T-helper 1 cell treated with Interleukin-12 subunit alpha and Interleukin-12 subunit beta and Interleukin-4 antibody, amounts not matched to agents 30 ng/mL and 1 ng/mL, for 36 hours (primary cell): ENCODE results near the gene INPP1. TPM values are rescaled to one million over a fixed set of nuclear protein-coding genes. Genes with fewer than 3 reads are reported as not detected.
"Not testable (repeated sequence)": the region's sequence is repeated elsewhere in the genome, so short reads cannot be mapped to it uniquely, and the experiment has no call there.

Source experiments
- intact Hi-C: fragments of 100-400 bp; cut with micrococcal nuclease; formaldehyde crosslinking; loops from one replicate; pipeline ENCODE4 v1.15.1; 2024
- total RNA-seq: library from RNA; stranded (reverse); gene quantifications from 2 replicates; pipeline ENCODE4 v1.2.3, GENCODE V29; 2022

INPP1 gene
- total RNA-seq, 1 donor from 2014 or later, result 9.9 TPM

DNA sequence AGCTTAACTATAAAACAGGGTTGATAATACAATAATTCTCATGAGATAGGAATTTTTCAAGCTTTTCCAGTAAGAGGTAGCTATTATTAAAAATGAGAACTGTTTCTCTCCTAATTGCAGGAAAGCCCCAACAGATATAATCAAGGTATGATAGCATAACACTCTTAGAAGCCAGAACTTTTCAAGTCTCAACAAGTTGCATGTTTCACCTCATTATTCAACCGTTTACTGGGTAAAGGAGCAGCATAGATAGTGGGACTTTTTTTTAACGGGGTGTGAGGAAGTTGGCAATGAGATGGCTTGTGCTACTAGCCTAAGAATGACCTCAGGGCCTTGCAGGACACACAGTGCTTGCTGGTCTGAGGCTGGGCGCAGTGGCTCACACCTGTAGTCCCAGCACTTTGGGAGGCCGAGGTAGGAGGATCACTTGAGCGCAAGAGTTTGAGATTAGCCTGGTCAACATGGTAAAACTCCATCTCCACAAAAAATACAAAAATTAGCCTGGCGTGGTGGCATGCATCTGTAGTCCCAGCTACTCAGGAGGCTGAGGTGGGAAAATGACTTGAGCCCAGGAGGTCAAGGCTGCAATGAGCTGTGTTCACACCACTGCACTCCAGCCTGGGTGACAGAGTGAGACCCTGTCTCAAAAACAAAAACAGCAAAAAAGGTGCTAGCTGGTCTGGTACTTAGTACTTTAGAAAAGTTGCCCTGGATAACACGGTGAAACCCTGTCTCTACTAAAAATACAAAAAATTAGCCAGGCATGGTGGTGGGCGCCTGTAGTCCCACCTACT, 15.5 kb downstream of the INPP1 start:
- intact Hi-C loops, result not testable (repeated sequence)

DNA sequence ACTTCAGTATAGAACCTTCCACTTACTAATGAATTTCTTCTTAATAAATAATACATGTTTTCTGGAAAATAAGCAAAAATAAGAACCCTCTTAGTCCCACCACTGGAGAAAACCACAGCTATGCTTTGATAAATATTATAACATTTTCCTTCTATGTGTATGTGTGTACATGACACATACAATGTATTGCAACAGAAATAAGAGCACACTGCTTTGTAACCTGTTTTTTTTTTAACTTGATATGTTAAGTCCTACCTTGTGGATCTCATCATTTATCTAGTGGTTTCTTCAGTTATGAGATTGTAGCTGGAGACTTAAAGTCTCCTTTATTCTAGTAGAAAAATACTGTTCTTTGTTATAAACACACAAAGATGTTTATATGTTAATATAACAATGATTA, 17.2 kb downstream of the INPP1 start:
- intact Hi-C loops, result loop anchor here (1.0 kb wide), 3 partner anchors 12 to 41 kb away; partner anchors contain the start of gene HIBCH

DNA sequence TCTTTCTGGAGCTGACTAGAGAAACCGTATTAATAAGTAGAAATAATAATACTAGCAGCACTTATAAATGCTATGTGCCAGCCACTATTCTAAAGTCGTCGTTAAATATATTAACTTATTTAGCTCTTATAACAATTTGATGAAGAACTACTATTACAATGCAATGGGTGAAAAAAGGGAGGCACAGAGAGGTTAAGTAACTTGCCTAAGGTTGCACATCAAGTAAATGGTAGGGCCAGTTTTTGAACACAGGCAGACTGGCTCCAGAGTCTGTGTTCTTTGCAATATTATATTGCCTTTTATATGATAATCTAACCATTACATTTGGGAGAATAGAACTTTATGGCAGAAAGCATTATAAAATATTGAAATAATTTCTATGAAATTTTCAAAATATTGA, 17.6 kb downstream of the INPP1 start:
- intact Hi-C loops, result loop anchor here (1.0 kb wide), 3 partner anchors 11 to 42 kb away; partner anchors contain the start of gene HIBCH

DNA sequence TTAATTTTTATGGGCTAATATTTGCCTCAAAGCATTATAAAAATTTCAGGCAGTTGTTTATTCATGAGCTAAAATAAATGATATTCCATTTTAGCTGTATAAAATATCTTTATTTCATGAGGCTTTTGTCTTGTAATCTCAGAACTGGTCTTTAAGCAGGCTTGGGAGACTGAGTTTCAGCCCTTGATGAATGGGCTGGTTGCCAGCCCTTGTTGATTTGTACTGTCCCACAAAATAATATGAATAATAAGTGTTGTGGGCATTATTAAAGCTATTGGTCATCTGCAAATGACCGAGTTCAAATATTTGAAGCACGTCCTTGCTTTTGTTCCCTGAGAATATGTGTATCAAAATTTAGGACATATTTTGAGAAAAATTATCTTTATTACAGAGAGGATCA, 18.2 kb downstream of the INPP1 start:
- intact Hi-C loops, result no loop called here

DNA sequence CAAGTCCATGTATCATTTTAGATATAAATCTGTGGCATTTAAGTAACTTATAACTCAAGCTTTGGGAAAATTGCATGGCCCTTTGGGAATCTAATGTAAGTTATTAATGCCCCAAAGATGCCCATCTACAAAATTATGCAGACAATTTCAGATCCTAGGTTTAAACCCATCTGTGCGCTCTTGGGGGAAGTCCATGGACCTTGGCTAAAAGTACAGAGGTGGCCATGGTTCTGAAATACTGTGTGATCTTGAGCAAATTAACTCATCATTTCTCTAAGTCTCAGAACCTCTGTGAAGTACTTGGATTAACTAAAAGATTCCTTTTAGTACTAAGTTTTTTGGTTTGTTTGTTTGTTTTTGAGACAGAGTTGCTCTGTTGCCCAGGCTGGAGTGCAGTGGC, 19.5 kb downstream of the INPP1 start:
- intact Hi-C loops, result no loop called here

DNA sequence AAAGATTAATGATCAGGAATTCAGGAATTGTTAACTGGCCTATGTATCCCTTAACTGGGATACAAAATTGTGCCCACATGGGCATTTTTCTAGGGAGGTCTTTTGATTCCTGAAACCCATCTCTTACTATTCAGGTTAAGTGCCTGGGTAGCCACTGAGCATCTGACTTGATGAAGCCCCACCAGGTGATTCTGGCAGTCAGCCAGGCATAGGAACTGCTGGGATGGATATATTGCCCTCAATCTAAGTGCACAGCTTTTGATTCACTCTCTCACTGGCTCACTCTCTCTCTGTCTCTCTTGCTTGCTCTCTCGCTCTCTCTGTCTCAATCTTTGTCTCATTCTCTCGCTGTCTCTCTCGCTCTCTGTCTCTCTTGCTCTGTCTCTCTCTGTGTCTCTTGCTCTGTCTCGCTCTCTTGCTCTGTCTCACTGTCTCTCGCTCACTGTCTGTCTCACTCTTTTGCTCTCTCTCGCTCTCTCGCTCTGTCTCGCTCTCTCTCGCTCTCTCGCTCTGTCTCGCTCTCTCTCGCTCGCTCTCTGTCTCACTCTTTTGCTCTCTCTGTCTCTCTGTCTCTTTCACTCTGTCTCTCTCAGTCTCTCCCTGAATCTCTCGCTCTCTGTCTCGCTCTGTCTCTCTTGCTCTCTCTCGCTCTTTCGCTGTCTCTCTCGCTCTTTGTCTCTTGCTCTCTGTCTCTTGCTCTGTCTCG, 22.3 kb downstream of the INPP1 start:
- intact Hi-C loops, result no loop called here

DNA sequence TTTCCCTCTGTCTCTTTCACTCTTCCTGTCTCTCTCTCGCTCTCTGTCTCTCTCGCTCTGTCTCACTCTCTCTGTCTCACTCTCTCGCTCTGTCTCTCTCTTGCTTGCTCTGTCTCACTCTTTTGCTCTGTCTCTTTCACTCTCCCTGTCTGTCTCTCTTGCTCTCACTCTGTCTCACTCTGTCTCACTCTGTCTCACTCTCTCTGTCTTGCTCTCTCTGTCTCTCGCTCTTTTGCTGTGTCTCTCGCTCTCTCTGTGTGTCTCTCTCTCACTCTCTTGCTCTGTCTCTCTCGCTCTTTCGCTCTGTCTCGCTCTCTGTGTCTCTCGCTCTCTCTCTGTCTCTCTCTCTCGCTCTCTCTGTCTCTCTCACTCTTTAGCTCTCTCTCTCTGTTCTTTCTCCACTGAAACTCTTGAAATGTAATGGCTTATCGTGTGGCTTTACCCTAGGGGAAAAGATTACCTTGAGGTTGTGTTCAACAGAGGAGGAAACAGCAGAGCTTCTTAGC, 22.9 kb downstream of the INPP1 start:
- intact Hi-C loops, result no loop called here

DNA sequence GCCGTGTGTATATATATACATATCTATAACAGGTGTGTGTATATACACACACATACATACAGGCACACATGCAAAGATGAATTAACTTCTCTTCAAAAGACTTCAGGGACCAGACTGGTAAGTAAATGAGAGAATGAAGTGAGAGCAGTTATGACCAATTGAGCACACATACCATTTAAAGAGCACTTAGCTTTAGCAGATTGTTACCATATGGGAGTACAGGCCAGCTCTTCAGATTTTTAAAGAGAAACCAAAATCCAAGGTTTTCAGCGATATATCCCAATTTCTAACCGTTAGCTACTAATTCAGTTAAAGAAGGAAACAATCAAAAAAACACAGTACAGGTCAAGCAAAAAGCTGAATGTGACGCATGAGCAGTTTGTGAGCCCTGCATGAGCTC, 23.7 kb downstream of the INPP1 start:
- intact Hi-C loops, result no loop called here

DNA sequence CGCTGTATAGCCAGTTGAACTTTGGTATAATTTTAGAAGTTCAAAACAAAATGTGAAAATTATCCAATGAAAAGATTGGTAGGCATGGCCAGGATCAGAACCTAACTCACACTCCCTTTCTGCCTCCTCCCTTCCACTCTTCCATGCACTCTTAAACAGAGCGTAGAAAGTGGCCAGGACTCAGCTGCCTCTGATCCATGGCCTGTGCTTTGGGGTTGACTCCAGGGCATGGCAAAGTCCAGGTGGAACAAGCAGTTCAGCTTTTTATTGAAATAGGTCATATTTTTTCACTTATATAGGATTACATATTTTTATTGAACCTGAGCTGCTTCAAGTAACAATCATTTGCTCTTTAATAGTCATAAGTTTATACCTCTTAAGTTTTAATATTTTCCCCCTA, 26.2 kb downstream of the INPP1 start:
- intact Hi-C loops, result loop anchor here (5.0 kb wide), 1 partner anchor 1272 kb away; no protein-coding TSS in a partner anchor

DNA sequence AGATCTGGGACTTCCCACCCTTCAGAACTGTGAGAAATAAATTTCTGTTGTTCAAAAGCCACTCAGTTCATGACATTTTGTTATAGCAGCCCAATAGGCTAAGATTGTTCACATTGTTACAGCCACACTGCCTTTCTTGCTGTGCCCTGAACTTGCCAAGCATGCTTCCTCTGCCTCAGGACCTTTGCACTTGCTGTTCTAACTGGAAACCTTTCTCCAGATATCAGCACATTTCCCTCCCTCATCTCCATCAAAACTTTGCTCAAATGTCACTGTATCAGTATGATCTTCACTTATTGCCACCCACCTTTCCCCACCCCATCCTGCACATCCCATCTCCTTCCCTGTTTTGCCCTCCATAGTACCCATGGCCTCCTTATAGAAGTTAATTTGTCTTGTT, 32.7 kb downstream of the INPP1 start:
- intact Hi-C loops, result no loop called here

DNA sequence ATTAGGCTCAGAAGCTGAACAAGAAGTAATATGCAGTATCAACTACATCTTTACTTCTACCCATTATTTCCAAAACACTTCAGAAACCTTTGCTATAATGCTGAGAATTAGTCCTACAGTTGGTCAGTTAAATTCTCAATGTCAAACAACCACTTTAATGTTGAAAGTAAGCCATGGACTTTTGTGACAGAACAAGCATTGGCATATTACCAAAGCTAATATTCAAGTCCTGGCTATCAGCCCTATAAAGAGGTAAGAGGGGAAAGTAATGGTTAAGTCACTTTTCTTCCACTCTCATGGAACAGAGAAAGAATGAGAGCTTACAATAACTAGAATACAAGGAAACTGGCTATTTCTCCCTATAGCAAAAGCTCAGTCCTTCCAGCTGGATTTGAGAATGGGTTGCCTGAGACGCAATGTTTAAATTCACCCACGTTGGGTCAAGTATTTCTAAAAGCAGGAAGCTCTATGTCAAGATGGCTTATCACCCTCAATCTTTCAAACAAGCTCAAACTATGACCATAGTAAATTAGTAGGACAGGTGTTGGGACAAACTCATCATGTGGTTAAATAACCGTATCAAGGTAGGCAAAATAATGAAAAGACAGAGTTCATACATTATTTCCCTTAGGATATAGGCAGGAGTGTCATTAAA, 33.3 kb downstream of the INPP1 start:
- intact Hi-C loops, result no loop called here

DNA sequence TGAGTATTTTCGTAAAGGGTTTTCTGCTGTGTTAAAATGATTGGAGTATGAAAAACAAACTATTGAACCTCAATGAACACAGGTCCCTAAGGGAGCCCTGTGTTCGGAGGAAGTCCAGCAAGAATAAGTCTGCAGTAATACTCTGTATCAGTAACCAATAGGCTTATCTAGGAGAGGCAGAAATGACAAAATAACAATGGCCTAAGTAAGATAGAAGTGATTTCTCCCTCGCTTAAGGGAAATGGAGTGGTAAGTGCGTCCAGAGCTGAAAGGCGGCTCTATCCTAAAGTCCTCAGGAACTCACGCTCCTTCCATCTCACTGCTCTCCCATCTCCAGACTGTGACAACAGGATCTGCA, 35.5 kb downstream of the INPP1 start:
- intact Hi-C loops, result no loop called here

DNA sequence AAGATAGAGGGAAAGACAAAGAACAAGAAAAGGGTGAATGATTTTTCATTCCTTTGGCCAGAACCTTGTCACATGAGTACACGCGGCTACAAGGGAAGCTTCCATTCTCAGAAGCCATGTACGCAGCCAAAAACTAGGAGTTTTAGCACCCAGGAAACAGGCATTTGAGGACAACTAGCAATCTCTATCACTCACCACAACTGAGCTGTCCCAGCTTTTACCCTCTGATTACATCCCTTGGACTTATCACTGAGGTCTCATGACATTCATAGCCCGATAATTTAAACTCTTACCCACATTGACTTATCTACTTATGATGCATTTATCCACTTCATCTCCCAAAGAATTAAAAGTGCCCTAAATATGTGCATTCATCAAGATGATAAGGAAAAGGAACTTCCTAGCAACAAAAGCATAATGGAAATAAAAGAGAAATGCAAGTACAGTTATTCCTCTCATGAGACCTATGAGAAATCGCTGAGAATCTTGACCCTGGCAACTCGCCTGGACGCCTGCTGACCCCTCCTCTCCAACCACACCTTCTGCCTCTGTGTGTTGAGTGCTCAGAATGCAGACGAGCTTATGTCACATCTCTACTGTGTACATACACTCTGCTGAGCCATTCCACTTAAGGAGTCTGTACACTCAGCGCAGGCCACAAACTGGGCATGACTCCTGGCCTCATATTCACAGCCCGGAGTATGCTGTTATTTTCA, 36.0 kb downstream of the INPP1 start:
- intact Hi-C loops, result no loop called here

DNA sequence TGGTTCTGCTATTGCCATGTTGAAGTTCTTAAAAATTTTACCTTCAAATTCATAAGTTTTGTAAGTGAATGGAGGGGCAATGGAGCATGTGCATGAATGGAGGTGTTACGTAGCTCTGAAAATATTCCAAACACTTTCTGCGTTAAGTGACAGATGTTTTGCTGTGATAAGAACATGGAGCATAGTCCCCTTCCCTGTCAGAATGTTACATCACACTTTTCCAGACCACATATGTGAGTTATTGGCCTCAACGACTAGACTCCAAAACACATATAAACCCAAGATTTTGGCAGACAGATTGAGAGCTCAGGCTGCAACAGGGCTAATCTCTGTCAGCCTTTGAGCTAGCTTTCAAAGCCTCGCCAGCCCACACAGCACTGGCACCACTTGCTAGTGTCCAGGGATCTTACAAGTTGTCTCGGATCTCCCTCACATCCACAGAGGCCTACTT, 37.6 kb downstream of the INPP1 start:
- intact Hi-C loops, result no loop called here

DNA sequence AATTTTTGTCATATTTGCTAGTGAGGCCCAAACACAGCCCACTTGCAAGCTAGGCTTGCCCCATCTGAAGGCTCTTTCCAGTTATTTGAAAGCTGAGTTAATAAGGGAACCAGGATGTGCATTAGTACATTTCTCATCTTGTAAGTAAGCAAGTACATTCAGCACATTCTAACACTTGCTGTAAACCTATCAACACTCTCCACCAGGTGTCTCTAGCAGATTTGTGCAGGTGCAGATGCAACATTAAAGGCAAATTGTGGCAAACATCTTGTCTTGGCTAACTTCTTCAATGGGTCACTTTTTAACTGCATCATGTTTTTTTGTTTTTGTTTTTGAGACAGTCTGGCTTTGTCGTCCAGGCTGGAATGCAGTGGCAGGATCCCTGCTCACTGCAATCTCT, 39.5 kb downstream of the INPP1 start:
- intact Hi-C loops, result loop anchor here (1.0 to 2.0 kb wide), 5 partner anchors 24 to 398 kb away; no protein-coding TSS in a partner anchor

DNA sequence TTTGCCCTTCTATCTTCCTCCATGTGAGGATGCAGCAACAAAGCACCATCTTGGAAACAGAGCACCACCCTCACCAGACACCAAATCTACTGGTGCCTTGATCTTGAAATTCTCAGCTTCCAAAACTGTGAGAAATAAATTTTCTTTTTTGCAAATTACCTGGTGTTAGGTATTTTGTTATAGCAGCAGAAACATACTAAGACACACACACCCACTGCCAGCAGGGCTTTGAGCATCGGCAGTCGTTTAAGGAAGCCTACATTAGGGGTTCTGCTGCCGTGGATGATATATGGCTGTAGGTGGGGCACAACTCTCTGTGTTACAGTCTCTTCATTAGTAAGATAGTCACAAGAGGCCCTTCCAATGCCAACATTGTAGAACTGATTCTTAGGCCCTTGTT, 44.0 kb downstream of the INPP1 start:
- intact Hi-C loops, result no loop called here

DNA sequence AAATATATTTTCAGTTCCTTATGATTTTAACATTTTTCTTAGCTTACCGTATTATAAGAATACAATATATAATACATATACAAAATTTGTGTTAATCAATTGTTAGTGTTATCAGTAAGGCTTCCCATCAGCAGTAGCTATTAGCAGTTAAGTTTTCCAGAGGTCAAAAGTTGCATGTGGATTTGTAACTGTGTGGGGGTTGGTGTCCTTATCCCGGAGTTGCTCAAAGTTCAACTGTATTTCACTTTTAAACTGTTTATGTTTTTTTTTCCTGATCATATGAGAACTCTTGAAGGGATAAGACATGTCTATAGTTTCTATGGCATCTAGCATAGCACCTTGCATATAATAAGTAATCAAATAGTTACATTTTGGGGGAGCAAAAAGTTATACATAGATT, 52.9 kb downstream of the INPP1 start:
- intact Hi-C loops, result no loop called here

DNA sequence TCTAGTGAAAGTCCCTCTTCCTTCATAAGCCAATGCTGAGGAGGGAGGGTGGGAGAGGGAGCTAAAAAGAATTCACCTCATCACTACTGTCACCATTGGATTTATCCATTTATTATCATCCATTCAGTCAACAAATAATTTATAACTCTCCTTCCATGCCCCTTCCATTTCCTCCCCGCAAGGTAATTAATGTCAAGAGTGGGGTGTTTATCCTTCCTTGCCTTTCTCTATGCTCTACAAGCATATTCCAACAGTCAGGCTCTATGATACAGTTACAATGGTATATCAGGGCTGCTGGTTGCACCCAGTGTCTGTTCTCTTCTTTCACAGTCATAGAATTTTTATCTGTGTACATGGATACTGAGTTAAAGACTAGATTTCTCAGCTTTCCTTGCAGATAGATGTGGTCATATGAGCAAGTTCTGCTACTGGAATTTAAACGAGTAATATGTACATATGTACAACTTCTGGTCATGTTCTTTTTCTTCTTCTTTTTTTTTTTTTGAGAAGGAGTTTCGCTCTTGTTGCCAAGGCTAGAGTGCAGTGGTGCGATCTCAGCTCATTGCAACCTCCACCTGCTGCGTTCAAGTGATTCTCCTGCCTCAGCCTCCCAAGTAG, 59.7 kb downstream of the INPP1 start:
- intact Hi-C loops, result no loop called here

DNA sequence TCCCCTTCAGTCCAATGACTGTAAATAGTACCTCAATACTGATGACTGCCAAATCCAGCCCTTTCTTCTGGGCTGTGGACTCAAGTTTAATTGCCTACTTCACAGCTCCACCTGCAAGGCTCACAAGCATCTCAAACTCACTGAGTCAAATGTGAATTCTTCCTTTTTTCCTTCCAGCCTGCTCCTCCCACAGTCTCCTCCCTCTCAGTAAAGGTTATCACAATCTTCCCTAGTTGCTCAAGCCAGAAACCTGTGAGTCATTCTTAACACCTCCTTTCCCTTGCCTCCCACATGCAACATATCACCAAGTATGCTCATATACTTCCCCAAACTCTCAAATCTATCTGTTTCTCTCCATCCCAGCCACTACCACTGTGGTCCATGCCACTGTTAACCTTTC, 61.1 kb downstream of the INPP1 start:
- intact Hi-C loops, result no loop called here

DNA sequence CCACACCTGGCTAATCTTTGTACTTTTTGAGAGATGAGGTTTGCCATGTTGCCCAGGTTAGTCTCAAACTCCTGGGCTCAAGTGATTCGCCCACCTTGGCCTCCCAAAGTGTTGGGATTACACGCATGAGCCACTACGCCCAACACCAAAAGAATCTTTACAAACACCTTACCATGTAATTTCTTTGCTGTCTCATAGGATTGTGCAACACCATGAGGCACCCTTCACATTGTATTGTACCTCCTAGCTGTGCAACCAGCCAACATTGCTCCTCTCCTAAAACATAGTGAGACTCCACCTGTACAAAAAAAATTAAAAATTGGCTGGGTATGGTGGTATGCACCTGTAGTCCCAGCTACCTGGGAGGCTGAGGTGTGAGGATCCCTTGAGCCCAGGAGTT, 61.7 kb downstream of the INPP1 start:
- intact Hi-C loops, result loop anchor here (5.0 kb wide), 3 partner anchors 63 to 643 kb away; partner anchors contain the start of genes INPP1 and OSGEPL1

DNA sequence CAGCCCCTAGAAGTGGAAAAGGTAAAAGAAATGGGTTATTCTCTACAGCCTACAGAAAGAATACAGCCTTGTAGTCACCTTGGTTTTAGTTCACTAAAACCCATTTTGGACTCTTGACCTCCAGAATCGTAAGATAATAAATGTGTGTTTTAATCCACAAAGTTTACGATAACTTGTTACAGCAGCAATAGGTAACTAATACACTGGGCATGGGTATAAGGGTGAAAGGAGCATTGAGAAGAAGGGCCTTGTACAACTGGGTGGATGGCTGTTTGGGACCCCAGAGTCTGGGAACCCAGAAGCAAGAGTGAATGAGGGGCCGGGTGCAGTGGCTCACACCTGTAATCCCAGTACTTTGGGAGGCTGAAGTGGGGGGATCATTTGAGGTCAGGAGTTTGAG, 62.6 kb downstream of the INPP1 start:
- intact Hi-C loops, result loop anchor here (2.0 to 5.0 kb wide), 5 partner anchors 23 to 745 kb away; partner anchors contain the start of genes ASNSD1, INPP1 and OSGEPL1
